Measurements from ENCODE around the gene CALN1.

CALN1 gene

GRCh38 chr7:71842786-71843185 lies 569.4 kb downstream of the CALN1 start:
- ChIA-PET CTCF (interaction anchor here (0.7 kb wide), 1 partner anchor 150 kb away, joined by 3 read pairs; no protein-coding TSS in a partner anchor), POLR2A (no interaction called here)
- H3K4me1 ChIP-seq (ENCODE audit: control insufficient read depth, insufficient read depth, low read length): no peaks in the 10 kb centered on the region
- H3K9me3 ChIP-seq (ENCODE audit: control insufficient read depth, insufficient read depth, low read depth, low read length): no peaks in the 10 kb centered on the region
- H3K36me3 ChIP-seq (ENCODE audit: control insufficient read depth in 2 of 2, insufficient read depth in 1 of 2, low read length in 2 of 2): no peaks in the 10 kb centered on the region
- no peak overlapping the region for H3K4me3 ChIP-seq (ENCODE audit: low read depth, low read length)
- TF ChIP-seq ATF2 (tag by site-specific recombination; IDR thresholded peaks at IDR 0.05; ENCODE audit: low read depth) (no peak), HOXC10 (CRISPR knock-in tag; IDR thresholded peaks at IDR 0.05) (no peak), KLF10 (tag by site-specific recombination; IDR thresholded peaks at IDR 0.05) (no peak), SETDB1 (IDR thresholded peaks at IDR 0.05; ENCODE audit: insufficient read length, low read length) (no peak), ZNF350 (tag by site-specific recombination; IDR thresholded peaks at IDR 0.05) (no peak), ZNF324 (tag by site-specific recombination; IDR thresholded peaks at IDR 0.05) (no peak), ZNF704 (tag by site-specific recombination; IDR thresholded peaks at IDR 0.05) (no peak), ZBTB49 (tag by site-specific recombination; IDR thresholded peaks at IDR 0.05; ENCODE audit: low read depth) (no peak), ZNF155 (tag by site-specific recombination; IDR thresholded peaks at IDR 0.05) (no peak), ZNF26 (tag by site-specific recombination; IDR thresholded peaks at IDR 0.05) (no peak), GFI1B (tag by site-specific recombination; IDR thresholded peaks at IDR 0.05) (no peak), ZNF639 (tag by site-specific recombination; IDR thresholded peaks at IDR 0.05) (no peak), ZFP69B (tag by site-specific recombination; IDR thresholded peaks at IDR 0.05) (no peak), ZNF549 (tag by site-specific recombination; IDR thresholded peaks at IDR 0.05) (no peak), ZBTB6 (tag by site-specific recombination; IDR thresholded peaks at IDR 0.05) (no peak), ZNF169 (tag by site-specific recombination; IDR thresholded peaks at IDR 0.05) (no peak), WT1 (tag by site-specific recombination; IDR thresholded peaks at IDR 0.05) (no peak)
- H3K27ac ChIP-seq (ENCODE audit: extremely low read depth, low read depth, low read length): no peak overlapping the region

- CTCF ChIA-PET: interaction anchor here (0.7 kb wide), 1 partner anchor 149 kb away, joined by 3 read pairs; no protein-coding TSS in a partner anchor
- H3K27ac ChIP-seq (ENCODE audit: extremely low read depth, low read depth, low read length): no peak overlapping the region
- H3K4me3 ChIP-seq (ENCODE audit: low read depth, low read length): no peak overlapping the region
- POLR2A ChIA-PET: no interaction called here
- H3K4me1 ChIP-seq (ENCODE audit: control insufficient read depth, insufficient read depth, low read length): no peaks in the 10 kb centered on the region
- H3K36me3 ChIP-seq (ENCODE audit: control insufficient read depth in 2 of 2, insufficient read depth in 1 of 2, low read length in 2 of 2): no peaks in the 10 kb centered on the region
- no peaks in the 10 kb centered on the region for H3K9me3 ChIP-seq (ENCODE audit: control insufficient read depth, insufficient read depth, low read depth, low read length)
- TF ChIP-seq ZNF518A (tag by site-specific recombination; conservative IDR thresholded peaks at IDR 0.05; ENCODE audit: low read depth) (no peak), ZFP69B (tag by site-specific recombination; IDR thresholded peaks at IDR 0.05) (no peak), ZNF354C (tag by site-specific recombination; IDR thresholded peaks at IDR 0.05; ENCODE audit: borderline replicate concordance, low read depth) (no peak), ZNF16 (tag by site-specific recombination; IDR thresholded peaks at IDR 0.05; ENCODE audit: low read depth) (no peak), ZNF660 (tag by site-specific recombination; IDR thresholded peaks at IDR 0.05) (no peak), ZNF677 (tag by site-specific recombination; IDR thresholded peaks at IDR 0.05) (no peak)
These were observed 569.8 kb downstream of the CALN1 start for GRCh38 chr7:71842381-71842780.
